SK-N-SH (cell line): Measurements from ENCODE around the gene PKP2. TPM values are rescaled to one million over a fixed set of nuclear protein-coding genes. Genes with fewer than 3 reads are reported as not detected.

Source experiments
- CTCF ChIA-PET: fragments of 300-600, 350-600 bp; formaldehyde crosslinking; extraction: SDS; loops from one replicate; lab custom pipeline; 2021; lab: Yijun Ruan, JAX
- POLR2A ChIA-PET: fragments of 350-600 bp; sonication (Branson Sonifier 250); formaldehyde crosslinking; extraction: SDS; loops from one replicate; lab custom pipeline; 2020; ENCODE audit warnings: antibody characterized with exemption, inconsistent platforms; lab: Yijun Ruan, JAX
- DNase-seq: peaks from one replicate; pipeline ENCODE4 v3.0.0; 2012
- H2AFZ ChIP-seq: fragments of 200-600 bp; sonication (generic); 2 replicates; pipeline ENCODE4 v1.8.1; 2016; ENCODE audit warnings: antibody characterized with exemption, mild to moderate bottlenecking, low read depth
- H3F3A ChIP-seq: fragments of 200-600 bp; sonication (generic); replicated peaks from 2 replicates; pipeline ENCODE3; 2016; ENCODE audit warnings: antibody characterized with exemption, mild to moderate bottlenecking; ENCODE audit not compliant: insufficient read depth
- H3K27ac ChIP-seq, 2 experiments: fragments of 200-500 bp in 1 of 2; fragments of 200-600 bp in 1 of 2; sonication (Bioruptor generic) in 1 of 2; sonication (generic), shearing (Covaris generic) in 1 of 2; 2 replicates each; pipeline versions ENCODE4 v1.5.1 to v1.6.1; 2014 to 2016; ENCODE audit warnings: low read depth in 2 of 2, inconsistent platforms in 1 of 2, low read length in 1 of 2, mild to moderate bottlenecking in 1 of 2, mixed read lengths in 1 of 2
- H3K27me3 ChIP-seq: fragments of 200-600 bp; sonication (generic), shearing (Covaris generic); 2 replicates; pipeline ENCODE4 v1.6.1; 2016; ENCODE audit warnings: mixed run types; ENCODE audit not compliant: insufficient read depth
- H3K36me3 ChIP-seq, 2 experiments: fragments of 200-500 bp in 1 of 2; fragments of 200-600 bp in 1 of 2; sonication (Bioruptor generic) in 1 of 2; sonication (generic) in 1 of 2; replicated peaks in 1 of 2; 2 replicates each; pipeline versions ENCODE3 to v1.5.1; 2014 to 2016; ENCODE audit warnings: low read length in 1 of 2, mild to moderate bottlenecking in 1 of 2; ENCODE audit not compliant: insufficient read depth in 2 of 2, control insufficient read depth in 1 of 2
- H3K4me1 ChIP-seq, 2 experiments: fragments of 200-500 bp in 1 of 2; fragments of 200-600 bp in 1 of 2; sonication (Bioruptor generic) in 1 of 2; sonication (generic), shearing (Covaris generic) in 1 of 2; 2 replicates each; pipeline versions ENCODE4 v1.5.1 to v1.6.1; 2014 to 2016; ENCODE audit warnings: low read depth in 1 of 2, low read length in 1 of 2, mixed run types in 1 of 2; ENCODE audit not compliant: insufficient read depth in 2 of 2, control insufficient read depth in 1 of 2
- H3K4me2 ChIP-seq: fragments of 200-600 bp; sonication (generic), shearing (Covaris generic); 2 replicates; pipeline ENCODE4 v1.6.1; 2017; ENCODE audit warnings: mixed run types
- H3K4me3 ChIP-seq, 2 experiments: fragments of 200-500 bp in 1 of 2; fragments of 200-600 bp in 1 of 2; sonication (Bioruptor generic) in 1 of 2; sonication (generic), shearing (Covaris generic) in 1 of 2; 2 replicates each; pipeline versions ENCODE4 v1.5.1 to v1.8.1; 2014 to 2016; ENCODE audit warnings: low read depth in 2 of 2, inconsistent platforms in 1 of 2, low read length in 1 of 2, mild to moderate bottlenecking in 1 of 2, mixed read lengths in 1 of 2, moderate library complexity in 1 of 2
- H3K79me2 ChIP-seq: fragments of 200-600 bp; sonication (generic); 2 replicates; pipeline ENCODE4 v1.8.1; 2017; ENCODE audit warnings: mild to moderate bottlenecking; ENCODE audit not compliant: insufficient read depth
- H3K9ac ChIP-seq: fragments of 200-600 bp; sonication (generic); 2 replicates; pipeline ENCODE4 v1.6.1; 2017; ENCODE audit warnings: mixed run types
- H3K9me2 ChIP-seq: fragments of 200-600 bp; sonication (generic); 2 replicates; pipeline ENCODE4 v1.6.1; 2017; ENCODE audit warnings: mixed run types
- H3K9me3 ChIP-seq: fragments of 200-600 bp; sonication (generic); 2 replicates; pipeline ENCODE4 v1.6.1; 2017; ENCODE audit warnings: mixed run types, mild to moderate bottlenecking, moderate library complexity
- H4K20me1 ChIP-seq: fragments of 200-600 bp; sonication (generic); 2 replicates; pipeline ENCODE4 v1.6.1; 2017; ENCODE audit warnings: mild to moderate bottlenecking, mixed run types; ENCODE audit not compliant: insufficient read depth
- CHD2 ChIP-seq: fragments of 150-350 bp; IDR thresholded peaks from 2 replicates; pipeline ENCODE4 v1.6.1; 2018; ENCODE audit warnings: low read length; ENCODE audit not compliant: partially characterized antibody
- ELF1 ChIP-seq: IDR thresholded peaks from 2 replicates; pipeline ENCODE4 v1.4.0; 2012
- EP300 ChIP-seq, 2 experiments: IDR thresholded peaks; 2 replicates each; pipeline versions ENCODE4 v1.4.0 to v1.6.1; 2012; ENCODE audit warnings: borderline replicate concordance in 1 of 2, low read depth in 1 of 2, low read length in 1 of 2
- FOXJ3 ChIP-seq: sonication (generic); formaldehyde crosslinking; IDR thresholded peaks from 2 replicates; pipeline ENCODE4 v1.5.1; 2020; ENCODE audit warnings: mild to moderate bottlenecking, missing genetic modification reagents
- GABPA ChIP-seq: IDR thresholded peaks from 2 replicates; pipeline ENCODE4 v1.4.0; 2012; ENCODE audit warnings: low read depth, mild to moderate bottlenecking
- IRF3 ChIP-seq: fragments of 150-350 bp; IDR thresholded peaks from 2 replicates; pipeline ENCODE4 v1.6.1; 2016; ENCODE audit warnings: mild to moderate bottlenecking, low read depth, low read length
- MAX ChIP-seq: IDR thresholded peaks from 2 replicates; pipeline ENCODE4 v1.4.0; 2012; ENCODE audit warnings: low read depth
- MXI1 ChIP-seq: IDR thresholded peaks from 2 replicates; pipeline ENCODE4 v1.6.1; 2012; ENCODE audit warnings: mild to moderate bottlenecking, low read depth, low read length, improper control_type of control experiment
- NFIC ChIP-seq: IDR thresholded peaks from 2 replicates; pipeline ENCODE4 v1.4.0; 2012; ENCODE audit warnings: borderline replicate concordance
- POLR2AphosphoS5 ChIP-seq: IDR thresholded peaks from 2 replicates; pipeline ENCODE4 v1.6.1; 2012; ENCODE audit warnings: low read depth, low read length
- REST ChIP-seq: IDR thresholded peaks from 2 replicates; pipeline ENCODE4 v1.6.1; 2012; ENCODE audit warnings: mild to moderate bottlenecking, low read depth, low read length, moderate library complexity
- SIN3A ChIP-seq: IDR thresholded peaks from 2 replicates; pipeline ENCODE4 v1.6.1; 2012; ENCODE audit warnings: low read depth, mild to moderate bottlenecking, low read length, moderate library complexity, borderline replicate concordance
- TAF1 ChIP-seq: IDR thresholded peaks from 2 replicates; pipeline ENCODE4 v1.6.1; 2012; ENCODE audit warnings: low read depth, mild to moderate bottlenecking, low read length, moderate library complexity, borderline replicate concordance
- USF2 ChIP-seq: fragments of 150-350 bp; IDR thresholded peaks from 2 replicates; pipeline ENCODE4 v1.6.1; 2017; ENCODE audit warnings: antibody characterized with exemption, low read length, low read depth, borderline replicate concordance
- YY1 ChIP-seq: IDR thresholded peaks from 2 replicates; pipeline ENCODE4 v1.4.0; 2012; ENCODE audit warnings: low read depth, mild to moderate bottlenecking
- whole genome bisulfite sequencing: methylation state at CpG from one replicate; pipeline ENCODE4 v1.1.6; 2017; ENCODE audit warnings: low lambda C conversion rate; 5-methylcytosine and 5-hydroxymethylcytosine counted together
- polyA plus RNA-seq, 3 experiments: library from polyadenylated mRNA; depleted of rRNA; stranded (reverse); fragments of >200 nt; gene quantifications; 2 replicates each; pipeline ENCODE4 v1.2.3, GENCODE V29; 2012

The PKP2 gene
- polyA plus RNA-seq, 1 of the 3 experiments (the other 2 are of a cell fraction) = 0.10 TPM

GRCh38 chr12:32939801-32940200, 43.2 kb upstream of the PKP2 start:
- Histone ChIP-seq H3K4me3 (no peak overlapping the region), H3K9ac (no peak overlapping the region), H3K9me3 (no peaks in the 10 kb centered on the region), H2AFZ (no peak overlapping the region), H3K27ac (no peak overlapping the region), H3K9me2 (no peaks in the 10 kb centered on the region), H4K20me1 (no peaks in the 10 kb centered on the region), H3K36me3 (no peaks in the 10 kb centered on the region), H3K27me3 (no peaks in the 10 kb centered on the region), H3K4me2 (no peak overlapping the region), H3K79me2 (no peaks in the 10 kb centered on the region), H3K4me1 (no peaks in the 10 kb centered on the region), H3F3A (no peaks in the 10 kb centered on the region)
- CTCF ChIA-PET = no interaction called here
- WGBS = 41% methylated on average over 3 of the region's 3 CpGs
- POLR2A ChIA-PET = no interaction called here
- DNase-seq = no peak
- TF ChIP-seq YY1 = no peak
- no peak for TF ChIP-seq GABPA
- TF ChIP-seq TAF1 = no peak
- TF ChIP-seq ELF1 = no peak
- TF ChIP-seq NFIC = no peak
- no peak for TF ChIP-seq IRF3
- TF ChIP-seq CHD2 = no peak
- TF ChIP-seq POLR2AphosphoS5 = no peak
- no peak for TF ChIP-seq EP300 (IDR thresholded peaks at IDR 0.05; ENCODE audit: borderline replicate concordance in 1 of 2, low read depth in 1 of 2, low read length in 1 of 2)
- TF ChIP-seq MAX = no peak
- no peak for TF ChIP-seq FOXJ3 (CRISPR knock-in tag)

GRCh38 chr12:32926963-32927362, 30.4 kb upstream of the PKP2 start:
- no peaks in the 10 kb centered on the region for H3K9me3 ChIP-seq
- CTCF ChIA-PET = interaction anchor here (2.4 kb wide), 1 partner anchor 171 kb away, joined by 7 read pairs; the partner anchor contains the start of gene YARS2
- no peaks in the 10 kb centered on the region for H3K4me1 ChIP-seq
- TF ChIP-seq USF2 (no peak), REST (no peak), SIN3A (no peak), GABPA (no peak), MXI1 (no peak)
- H3K36me3 ChIP-seq = no peaks in the 10 kb centered on the region
- H3K27me3 ChIP-seq = no peaks in the 10 kb centered on the region; the same call in 1 of the 2 replicates
- H3K4me2 ChIP-seq = no peak overlapping the region
- no peaks in the 10 kb centered on the region for H3K79me2 ChIP-seq
- H2AFZ ChIP-seq = no peak overlapping the region
- no peak overlapping the region for H3K4me3 ChIP-seq
- no peak overlapping the region for H3K27ac ChIP-seq
- H3K9me2 ChIP-seq = no peaks in the 10 kb centered on the region
- WGBS = 47% methylated on average over 4 of the region's 4 CpGs
- no peaks in the 10 kb centered on the region for H3F3A ChIP-seq
- H4K20me1 ChIP-seq = no peaks in the 10 kb centered on the region
- no peak for DNase-seq
- POLR2A ChIA-PET = no interaction called here
- H3K9ac ChIP-seq = no peak overlapping the region
